ENCODE results near the gene GALNT10.

DNA sequence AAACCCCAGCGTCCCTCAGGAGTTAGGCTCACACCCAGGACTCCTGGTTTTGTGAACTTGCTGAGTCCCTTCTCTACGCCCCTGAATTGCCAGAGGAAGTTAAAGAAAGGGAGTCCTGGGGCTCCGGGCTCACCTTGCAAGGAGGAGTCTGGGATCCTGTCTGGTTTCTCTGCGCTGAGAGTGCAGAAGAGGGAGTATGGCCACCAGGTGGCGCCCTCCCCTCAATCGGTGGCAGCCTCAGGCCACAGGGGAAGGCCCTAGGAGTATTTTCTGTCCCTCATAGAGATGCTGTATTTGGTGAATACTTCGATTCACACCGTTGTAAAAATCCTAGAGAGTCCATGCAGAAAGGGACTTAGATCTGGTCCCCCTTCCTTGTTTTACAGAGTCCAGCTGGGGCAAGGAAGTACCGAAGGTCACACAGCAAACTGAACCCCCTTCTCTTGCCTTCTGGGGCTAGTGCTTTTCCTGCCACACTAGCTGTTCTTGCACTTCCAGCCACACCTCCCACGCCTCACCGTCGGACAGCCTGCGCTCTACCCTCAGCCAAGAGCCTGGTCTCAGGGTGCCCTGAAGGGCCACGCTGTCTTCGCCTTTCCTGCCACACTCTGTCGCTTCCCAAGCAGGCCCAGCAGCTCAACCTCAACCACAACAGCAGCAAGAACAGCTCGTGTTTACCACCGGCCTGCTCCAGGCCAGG, 277.3 kb downstream of the GALNT10 start:
- no peak for TF ChIP-seq HDGF (IDR thresholded peaks at IDR 0.05)
- TF ChIP-seq, protein P1, sequence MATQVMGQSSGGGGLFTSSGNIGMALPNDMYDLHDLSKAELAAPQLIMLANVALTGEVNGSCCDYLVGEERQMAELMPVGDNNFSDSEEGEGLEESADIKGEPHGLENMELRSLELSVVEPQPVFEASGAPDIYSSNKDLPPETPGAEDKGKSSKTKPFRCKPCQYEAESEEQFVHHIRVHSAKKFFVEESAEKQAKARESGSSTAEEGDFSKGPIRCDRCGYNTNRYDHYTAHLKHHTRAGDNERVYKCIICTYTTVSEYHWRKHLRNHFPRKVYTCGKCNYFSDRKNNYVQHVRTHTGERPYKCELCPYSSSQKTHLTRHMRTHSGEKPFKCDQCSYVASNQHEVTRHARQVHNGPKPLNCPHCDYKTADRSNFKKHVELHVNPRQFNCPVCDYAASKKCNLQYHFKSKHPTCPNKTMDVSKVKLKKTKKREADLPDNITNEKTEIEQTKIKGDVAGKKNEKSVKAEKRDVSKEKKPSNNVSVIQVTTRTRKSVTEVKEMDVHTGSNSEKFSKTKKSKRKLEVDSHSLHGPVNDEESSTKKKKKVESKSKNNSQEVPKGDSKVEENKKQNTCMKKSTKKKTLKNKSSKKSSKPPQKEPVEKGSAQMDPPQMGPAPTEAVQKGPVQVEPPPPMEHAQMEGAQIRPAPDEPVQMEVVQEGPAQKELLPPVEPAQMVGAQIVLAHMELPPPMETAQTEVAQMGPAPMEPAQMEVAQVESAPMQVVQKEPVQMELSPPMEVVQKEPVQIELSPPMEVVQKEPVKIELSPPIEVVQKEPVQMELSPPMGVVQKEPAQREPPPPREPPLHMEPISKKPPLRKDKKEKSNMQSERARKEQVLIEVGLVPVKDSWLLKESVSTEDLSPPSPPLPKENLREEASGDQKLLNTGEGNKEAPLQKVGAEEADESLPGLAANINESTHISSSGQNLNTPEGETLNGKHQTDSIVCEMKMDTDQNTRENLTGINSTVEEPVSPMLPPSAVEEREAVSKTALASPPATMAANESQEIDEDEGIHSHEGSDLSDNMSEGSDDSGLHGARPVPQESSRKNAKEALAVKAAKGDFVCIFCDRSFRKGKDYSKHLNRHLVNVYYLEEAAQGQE (IDR thresholded peaks at IDR 0.05; ENCODE audit: low read depth, low read length): no peak
- no peak for TF ChIP-seq NR2C1 (IDR thresholded peaks at IDR 0.05)
- TF ChIP-seq, protein P2, sequence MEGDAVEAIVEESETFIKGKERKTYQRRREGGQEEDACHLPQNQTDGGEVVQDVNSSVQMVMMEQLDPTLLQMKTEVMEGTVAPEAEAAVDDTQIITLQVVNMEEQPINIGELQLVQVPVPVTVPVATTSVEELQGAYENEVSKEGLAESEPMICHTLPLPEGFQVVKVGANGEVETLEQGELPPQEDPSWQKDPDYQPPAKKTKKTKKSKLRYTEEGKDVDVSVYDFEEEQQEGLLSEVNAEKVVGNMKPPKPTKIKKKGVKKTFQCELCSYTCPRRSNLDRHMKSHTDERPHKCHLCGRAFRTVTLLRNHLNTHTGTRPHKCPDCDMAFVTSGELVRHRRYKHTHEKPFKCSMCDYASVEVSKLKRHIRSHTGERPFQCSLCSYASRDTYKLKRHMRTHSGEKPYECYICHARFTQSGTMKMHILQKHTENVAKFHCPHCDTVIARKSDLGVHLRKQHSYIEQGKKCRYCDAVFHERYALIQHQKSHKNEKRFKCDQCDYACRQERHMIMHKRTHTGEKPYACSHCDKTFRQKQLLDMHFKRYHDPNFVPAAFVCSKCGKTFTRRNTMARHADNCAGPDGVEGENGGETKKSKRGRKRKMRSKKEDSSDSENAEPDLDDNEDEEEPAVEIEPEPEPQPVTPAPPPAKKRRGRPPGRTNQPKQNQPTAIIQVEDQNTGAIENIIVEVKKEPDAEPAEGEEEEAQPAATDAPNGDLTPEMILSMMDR (IDR thresholded peaks at IDR 0.05 in 2 of 3, conservative IDR thresholded peaks at IDR 0.05 in 1 of 3; ENCODE audit: control insufficient read depth in 2 of 3, extremely low read depth in 1 of 3, insufficient read depth in 1 of 3, low read depth in 3 of 3, low read length in 3 of 3): peak; percentile 89 to 96 (median 92)
- TF ChIP-seq ASH2L (IDR thresholded peaks at IDR 0.05; ENCODE audit: borderline replicate concordance, low read depth): no peak
- TF ChIP-seq RBBP5 (conservative IDR thresholded peaks at IDR 0.05): no peak
- TF ChIP-seq SRF (IDR thresholded peaks at IDR 0.05; ENCODE audit: low read depth in 2 of 2, low read length in 2 of 2): no peak
- TF ChIP-seq MYC (IDR thresholded peaks at IDR 0.05; ENCODE audit: insufficient read depth, insufficient read length, insufficient replicate concordance, low read length, severe bottlenecking): no peak
